Urothelium cell line (cell line): ENCODE results near the gene SLCO4A1.
"Not testable (repeated sequence)": the region's sequence is repeated elsewhere in the genome, so short reads cannot be mapped to it uniquely, and the experiment has no call there.

Experiments used
- DNase-seq: peaks from one replicate; pipeline ENCODE4 v3.0.0; 2011; ENCODE audit warnings: low spot score, mixed read lengths
- FAIRE-seq: peaks from 2 replicates; lab custom pipeline; 2011; peaks lifted over from hg19 to GRCh38; lab: Jason Lieb, UNC

SLCO4A1 gene

GRCh38 chr20:62622178-62622876, 20.0 kb upstream of the SLCO4A1 start:
- DNase-seq, result no peak
- no peak for FAIRE-seq

- DNase-seq, result no peak
Observed at GRCh38 chr20:62622877-62623487, 19.3 kb upstream of the SLCO4A1 start.

GRCh38 chr20:62623488-62624324, 18.6 kb upstream of the SLCO4A1 start:
- peak; percentile 99 for DNase-seq
- no peak for FAIRE-seq

More at GRCh38 chr20:62622877-62623487, 19.3 kb upstream of the SLCO4A1 start:
- FAIRE-seq, result no peak

- DNase-seq (no peak), FAIRE-seq (no peak)
Observed at GRCh38 chr20:62624325-62624690, 18.0 kb upstream of the SLCO4A1 start.

- FAIRE-seq, result no peak
- no peak for DNase-seq
Observed at GRCh38 chr20:62624719-62625453, 17.4 kb upstream of the SLCO4A1 start.

DNA sequence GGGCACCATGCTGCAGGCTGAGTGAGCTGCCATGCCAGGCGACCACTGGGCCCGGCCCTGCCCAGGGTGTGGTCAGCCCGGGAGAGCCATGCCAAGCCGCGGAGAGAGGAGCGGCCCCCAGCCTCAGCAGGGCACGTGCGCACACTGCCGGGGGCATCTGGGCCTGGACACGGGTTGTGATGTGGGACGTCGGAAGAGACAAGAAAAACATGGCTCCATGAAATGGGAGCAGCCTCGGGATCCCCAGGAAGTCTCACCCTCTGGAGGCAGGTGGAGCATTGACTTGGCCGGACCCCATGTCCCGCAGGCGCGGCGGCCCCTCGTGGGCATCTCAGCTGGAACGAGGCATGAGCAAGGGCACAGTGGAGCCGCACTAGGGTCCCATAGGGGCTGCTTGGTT, 16.8 kb upstream of the SLCO4A1 start:
- FAIRE-seq (no peak), DNase-seq (no peak)

- no peak for FAIRE-seq
- DNase-seq, result no peak
Observed at GRCh38 chr20:62625921-62626547, 16.3 kb upstream of the SLCO4A1 start.

GRCh38 chr20:62627425-62627824, 14.9 kb upstream of the SLCO4A1 start:
- FAIRE-seq, DNase-seq: not testable (repeated sequence)

- no peak for DNase-seq
- FAIRE-seq, result no peak
Observed at GRCh38 chr20:62627901-62628612, 14.2 kb upstream of the SLCO4A1 start.

- DNase-seq, result no peak
Observed at GRCh38 chr20:62628691-62629090, 13.6 kb upstream of the SLCO4A1 start.

DNA sequence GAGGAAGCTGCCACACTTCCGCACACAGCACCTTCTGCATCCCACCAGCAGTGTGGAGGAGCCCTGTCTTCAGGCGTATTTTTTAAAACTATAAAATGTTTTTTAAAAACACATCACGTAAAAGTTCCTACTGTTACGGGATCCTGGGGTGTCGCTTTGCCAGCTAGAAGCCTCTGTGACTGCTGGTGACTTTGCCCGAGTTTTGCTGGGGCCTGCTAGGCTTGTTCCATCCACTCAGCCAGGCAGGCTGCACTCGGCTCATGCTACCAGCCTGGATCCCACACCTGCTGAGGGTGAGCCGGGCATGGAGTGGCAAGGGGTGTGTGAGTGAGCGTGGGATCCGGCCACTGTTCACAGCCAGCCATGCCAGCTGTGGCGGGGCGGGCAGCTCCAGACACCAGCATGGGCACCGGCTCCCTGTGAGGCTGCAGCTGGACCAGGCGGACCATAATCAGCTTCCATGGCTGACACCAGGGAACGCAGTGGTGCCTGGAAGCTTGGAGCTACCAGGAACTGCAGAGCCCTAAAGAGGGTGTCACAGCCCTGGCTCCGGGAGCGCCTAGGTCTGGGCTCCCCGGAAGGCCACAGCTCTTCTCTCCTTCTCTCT, 12.3 kb upstream of the SLCO4A1 start:
- DNase-seq, result no peak
- no peak for FAIRE-seq

More at GRCh38 chr20:62628691-62629090, 13.6 kb upstream of the SLCO4A1 start:
- FAIRE-seq, result no peak

DNA sequence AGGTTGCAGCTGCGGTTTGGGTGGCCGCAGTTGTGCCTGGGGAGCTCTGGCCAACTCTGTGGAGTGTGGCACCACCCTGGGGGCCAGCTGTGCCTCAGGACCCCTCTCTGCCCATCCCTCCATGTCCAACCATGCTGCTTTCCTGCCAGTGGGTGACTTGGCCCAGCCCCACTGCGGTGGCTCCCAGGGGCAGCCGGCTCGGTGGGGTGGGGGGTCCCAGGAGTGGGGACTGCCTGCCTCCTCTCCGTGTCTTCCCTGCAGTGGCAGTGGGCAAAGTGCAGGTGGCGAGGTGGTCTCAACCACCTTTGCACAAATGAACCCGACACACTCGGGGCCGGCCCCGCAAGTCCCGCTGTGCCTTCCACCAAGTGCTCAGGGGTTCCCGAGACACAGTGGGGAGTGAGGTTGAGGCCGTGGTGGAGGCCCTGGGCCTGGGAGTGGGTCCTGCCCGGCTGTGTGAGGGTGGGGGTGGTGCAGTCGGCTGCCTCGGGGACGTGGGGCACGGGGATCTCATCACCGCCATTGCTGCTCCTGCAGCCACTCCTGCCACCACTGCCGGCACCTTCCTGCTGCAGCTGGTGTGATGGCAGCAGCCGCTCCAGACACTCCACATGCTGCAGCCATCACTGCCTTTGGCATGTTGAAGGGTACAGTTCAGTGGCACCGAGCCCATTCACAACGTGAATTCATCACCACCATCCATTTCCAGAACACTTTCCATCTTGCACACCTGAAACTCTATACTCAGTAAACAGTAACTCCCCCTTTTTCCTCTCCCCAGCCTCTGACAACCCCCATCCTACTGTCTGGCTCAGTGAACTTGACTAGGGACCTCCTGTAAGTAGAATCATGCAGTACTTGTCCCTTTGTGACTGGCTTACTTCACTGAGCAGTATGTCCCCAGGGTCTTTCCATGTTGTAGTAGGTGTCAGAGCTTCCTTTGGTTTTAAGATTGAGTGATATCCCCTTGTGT, 10.7 kb upstream of the SLCO4A1 start:
- DNase-seq, result no peak
- no peak for FAIRE-seq

DNA sequence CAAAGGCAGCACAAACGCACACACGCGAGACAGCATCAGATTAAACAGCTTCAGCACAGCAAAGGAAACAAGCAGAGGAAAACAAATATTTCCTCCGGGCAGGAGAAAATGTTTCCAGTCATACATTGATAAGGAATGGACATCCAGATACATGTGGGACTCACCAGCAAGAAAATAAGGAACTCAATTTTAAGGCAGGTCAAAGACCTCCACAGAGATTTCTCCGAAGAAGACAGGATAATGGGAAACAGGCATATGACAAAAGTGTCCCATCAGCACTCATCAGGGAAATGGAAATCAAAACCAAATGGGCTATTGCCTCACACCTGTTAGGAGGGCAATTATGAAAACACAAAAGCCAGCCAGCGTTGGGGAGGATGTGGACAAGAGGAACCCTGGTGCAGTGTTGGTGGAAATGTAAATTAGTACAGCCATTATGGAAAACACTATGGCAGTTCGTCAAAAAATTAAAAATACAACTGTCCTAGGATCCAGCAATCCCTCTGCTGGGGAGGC, 9.7 kb upstream of the SLCO4A1 start:
- no peak for DNase-seq
- no peak for FAIRE-seq

DNA sequence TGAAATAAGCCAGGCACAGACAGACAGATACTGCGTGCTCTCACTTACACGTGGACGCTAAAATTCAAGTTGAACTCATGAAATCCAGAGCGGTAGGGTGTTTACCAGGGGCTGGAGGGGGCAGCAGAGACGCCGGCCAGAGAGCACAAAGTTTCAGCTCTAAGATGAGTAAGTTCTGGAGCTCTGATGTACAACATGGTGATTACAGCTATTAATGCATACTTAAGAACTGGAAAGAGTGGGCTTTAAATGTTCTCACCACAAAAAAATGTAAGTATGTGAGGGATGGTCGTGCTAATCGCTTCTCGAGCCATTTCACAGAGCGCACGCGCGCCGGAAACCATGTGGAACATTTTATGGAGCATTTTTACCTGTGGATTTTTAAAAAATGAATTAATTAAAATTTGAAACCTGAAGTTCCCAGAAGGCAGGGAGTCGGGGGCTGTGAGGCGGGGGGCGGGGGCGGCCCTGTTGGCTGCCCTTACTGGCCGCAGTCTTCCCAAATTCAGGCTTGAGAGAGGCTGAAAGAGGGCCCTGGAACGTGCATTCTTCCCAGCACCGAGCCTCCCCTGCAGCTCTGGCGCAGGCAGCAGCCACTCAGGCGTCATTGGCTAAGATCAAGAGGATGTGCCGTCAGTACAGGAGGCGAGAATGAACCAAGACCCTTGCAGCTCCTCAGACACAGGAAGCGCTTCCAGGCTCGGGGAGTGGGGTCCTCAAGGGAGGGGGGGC, 8.5 kb upstream of the SLCO4A1 start:
- FAIRE-seq, result no peak
- no peak for DNase-seq

GRCh38 chr20:62634330-62634967, 7.9 kb upstream of the SLCO4A1 start:
- no peak for FAIRE-seq
- DNase-seq, result no peak

- FAIRE-seq, result no peak
- DNase-seq, result no peak
Observed at GRCh38 chr20:62635232-62635631, 7.1 kb upstream of the SLCO4A1 start.

GRCh38 chr20:62635852-62636251, 6.5 kb upstream of the SLCO4A1 start:
- FAIRE-seq (no peak), DNase-seq (no peak)
